Neural progenitor cell (in vitro differentiated cells): ENCODE measurements around the gene ARFGAP1.

Source experiments
- CTCF ChIP-seq: fragments of 200-600 bp; sonication (generic); IDR thresholded peaks from 2 replicates; pipeline ENCODE4 v1.5.1; 2017; ENCODE audit warnings: antibody characterized with exemption, mild to moderate bottlenecking
- EZH2 ChIP-seq: fragments of 200-600 bp; sonication (generic); IDR thresholded peaks from 2 replicates; pipeline ENCODE4 v1.6.1; 2017; ENCODE audit warnings: antibody characterized with exemption, mild to moderate bottlenecking, moderate library complexity
- EZH2phosphoT487 ChIP-seq: fragments of 200-600 bp; sonication (generic); IDR thresholded peaks from 2 replicates; pipeline ENCODE4 v1.6.1; 2017; ENCODE audit warnings: antibody characterized with exemption

- TF ChIP-seq CTCF (no peak), EZH2phosphoT487 (no peak), EZH2 (no peak)
Measured at GRCh38 chr20:63258781-63259180, 13.8 kb upstream of the ARFGAP1 start.
